Stimulated activated CD4-positive, alpha-beta T cell treated with anti-CD3 and anti-CD28 coated beads, Interleukin-2, amount 100 ng/mL, for 24 hours (primary cell): Measurements from ENCODE around the gene ATP2B1.

Source experiments
- DNase-seq, 2 donors: peaks; one replicate each; pipeline ENCODE4 v3.0.0-alpha.2; 2020

Gene ATP2B1

DNA sequence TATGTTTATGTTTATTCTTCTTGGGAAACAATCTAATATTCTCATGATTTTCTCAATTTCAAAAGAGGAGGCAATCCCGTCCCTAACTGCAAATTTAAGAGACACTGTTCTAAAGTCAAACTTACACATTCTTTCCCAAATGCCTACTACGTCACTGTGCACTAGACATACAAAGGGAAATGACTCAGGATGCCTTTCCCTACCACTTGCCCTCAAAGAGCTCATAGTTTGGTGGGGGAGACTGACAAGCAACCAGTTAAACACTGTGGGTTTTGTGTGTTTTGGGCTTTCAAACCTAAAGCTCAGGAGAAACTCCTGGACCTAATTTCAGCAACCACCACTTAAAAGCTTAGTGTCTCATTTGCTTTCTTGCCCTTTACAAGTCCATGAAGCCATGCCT, 58.4 kb downstream of the ATP2B1 start:
- DNase-seq: no peak

DNA sequence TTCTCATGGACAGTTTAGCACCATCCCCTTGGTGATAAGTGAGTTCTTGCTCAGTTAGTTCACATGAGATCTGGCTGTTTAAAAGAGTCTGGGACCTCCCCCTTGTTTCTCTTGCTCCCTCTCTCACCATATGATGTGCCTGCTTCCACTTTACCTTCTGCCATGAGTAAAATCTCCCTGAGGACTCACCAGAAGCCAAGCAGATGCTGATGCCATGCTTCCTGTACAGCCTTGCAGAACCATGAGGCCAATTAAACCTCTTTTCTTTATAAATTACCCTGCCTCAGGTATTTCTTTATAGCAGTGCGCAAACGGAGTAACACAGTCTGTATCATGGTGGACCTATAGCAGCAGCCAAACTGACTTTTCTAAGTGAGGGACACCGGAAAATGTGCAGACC, 58.8 kb downstream of the ATP2B1 start:
- no peak for DNase-seq

DNA sequence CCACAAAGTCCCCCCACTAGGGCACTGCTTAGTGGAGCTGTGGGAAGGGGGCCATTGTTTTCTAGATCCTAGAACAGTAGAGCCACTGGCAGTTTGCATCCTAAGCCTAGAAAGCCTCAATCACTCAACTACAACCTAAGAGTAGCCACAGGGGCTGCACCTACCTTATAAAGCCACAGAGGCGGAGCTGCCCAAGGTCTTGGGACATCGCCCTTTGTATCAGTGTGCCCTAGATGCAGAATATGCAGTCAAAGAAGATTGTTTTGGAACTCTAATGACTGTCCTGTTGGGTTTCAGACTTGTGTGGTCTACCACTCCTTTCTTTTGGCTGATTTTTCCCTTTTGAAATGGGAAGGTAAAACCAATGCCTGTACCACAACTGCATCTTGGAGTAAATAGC, 59.5 kb downstream of the ATP2B1 start:
- DNase-seq: no peak

DNA sequence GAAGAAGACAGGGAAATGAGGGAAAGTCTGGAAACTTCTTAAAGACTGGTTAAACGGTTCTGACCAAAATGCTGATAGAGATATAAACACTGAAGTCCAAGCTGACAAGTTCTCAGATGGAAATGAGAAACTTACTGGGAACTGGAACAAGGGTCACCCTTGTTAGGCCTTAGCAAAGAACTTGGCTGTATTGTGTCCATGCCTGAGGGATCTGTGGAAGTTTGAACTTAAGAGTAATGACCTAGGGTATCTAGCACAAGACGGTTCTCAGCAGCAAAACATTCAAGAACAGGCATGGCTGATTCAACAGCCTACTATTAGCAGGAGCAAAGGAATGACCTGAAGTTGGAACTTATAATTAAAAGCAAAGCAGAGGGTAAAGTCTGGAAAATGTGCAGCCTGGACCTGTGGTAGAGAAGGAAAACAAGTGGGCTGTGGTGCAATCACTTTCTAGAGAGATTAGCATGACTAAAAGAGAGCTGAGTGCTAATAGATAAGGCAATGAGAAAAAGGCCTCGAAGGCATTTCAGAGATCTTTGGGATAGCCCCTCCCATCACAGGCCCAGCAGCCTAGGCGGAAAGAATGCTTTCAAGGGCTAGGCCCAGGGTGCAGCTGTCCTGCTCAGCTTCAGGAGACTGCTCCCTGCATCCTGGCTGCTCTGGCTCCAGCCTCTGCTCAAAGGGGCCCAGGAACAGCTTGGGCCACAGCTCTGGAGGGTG, 60.3 kb downstream of the ATP2B1 start:
- DNase-seq: no peak

DNA sequence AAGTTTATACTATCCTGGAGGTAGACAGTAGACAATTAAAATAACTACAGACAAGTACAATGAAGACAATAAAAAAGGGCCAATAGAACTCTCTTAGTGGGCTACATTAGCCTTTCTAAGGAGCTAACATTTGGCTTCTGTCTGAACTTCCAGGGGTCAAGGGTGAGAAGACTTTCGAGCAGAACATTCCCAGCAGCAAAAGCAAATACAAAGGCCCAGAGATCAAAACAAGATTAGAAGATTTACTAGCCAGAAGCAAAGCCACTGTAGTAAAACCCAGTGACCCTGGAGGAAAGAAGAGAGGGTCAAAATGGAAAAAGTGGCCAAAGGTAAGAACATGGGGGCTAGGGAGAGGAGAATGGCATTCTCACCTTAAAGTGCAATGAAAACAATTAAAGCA, 63.2 kb downstream of the ATP2B1 start:
- DNase-seq: no peak

DNA sequence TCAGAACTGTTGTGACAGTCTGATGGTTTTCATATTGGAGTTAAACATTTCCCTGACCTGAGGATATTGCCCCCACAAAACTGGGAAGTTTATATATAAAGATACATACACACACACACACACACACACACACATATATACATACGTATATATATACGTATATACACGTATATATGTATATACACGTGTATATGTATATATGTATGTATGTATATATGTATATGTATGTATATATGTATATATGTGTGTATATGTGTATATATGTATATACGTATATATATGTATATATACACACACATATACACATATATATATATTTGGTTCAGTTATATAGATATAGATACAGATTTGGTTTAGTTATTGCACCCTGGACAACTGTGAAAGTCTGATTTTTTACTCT, 65.7 kb downstream of the ATP2B1 start:
- DNase-seq: no peak

DNA sequence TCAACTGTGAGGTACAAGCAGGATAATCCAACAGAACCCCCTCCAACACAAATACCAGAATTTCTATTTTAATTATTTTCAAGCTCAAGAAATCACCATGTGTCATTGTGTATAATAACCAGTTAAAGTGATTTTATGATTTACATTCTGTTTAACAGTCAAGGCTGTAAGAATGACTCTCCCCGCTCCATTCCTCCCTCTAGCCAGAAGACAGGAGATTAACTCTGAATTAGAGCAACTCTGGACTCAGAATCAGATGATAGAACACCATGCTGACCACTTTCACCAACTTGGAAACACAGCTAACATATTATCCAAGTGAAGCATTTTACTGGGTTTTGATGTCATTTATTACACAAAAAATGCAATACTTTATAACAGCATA, 71.9 kb downstream of the ATP2B1 start:
- DNase-seq: no peak

DNA sequence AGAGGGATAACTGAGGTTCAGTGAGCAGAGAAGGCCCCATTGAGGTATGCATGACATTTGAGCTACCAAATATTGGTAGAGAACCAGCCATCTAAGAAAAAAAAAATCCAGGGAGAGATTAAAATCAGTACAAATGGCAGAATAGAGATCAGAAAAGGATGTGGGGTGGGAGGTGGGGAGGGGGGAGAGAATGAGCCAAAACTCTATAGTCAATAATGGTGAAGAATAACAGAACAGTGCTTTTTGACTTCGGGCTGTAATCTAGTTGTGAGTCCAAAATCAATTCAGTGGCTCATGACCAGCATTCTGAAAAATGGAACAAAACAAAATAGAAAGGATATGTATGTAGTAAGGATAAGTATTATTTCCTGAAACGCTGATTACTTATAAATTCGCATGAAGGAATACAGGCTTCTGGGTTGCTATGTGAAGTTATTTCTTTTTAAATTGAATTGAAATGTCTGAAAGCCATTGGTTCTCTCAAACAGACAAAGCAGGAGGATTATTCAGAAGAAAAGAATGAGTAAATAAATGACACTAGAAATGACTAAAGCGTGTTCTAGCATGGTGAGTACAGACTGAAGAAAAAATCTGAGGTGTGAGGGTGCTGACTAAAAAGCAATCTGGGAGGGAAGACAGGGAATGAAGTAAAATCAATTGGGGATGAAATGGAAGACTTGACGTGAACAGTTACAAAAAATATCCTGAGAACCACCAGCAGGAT, 72.4 kb downstream of the ATP2B1 start:
- no peak for DNase-seq

DNA sequence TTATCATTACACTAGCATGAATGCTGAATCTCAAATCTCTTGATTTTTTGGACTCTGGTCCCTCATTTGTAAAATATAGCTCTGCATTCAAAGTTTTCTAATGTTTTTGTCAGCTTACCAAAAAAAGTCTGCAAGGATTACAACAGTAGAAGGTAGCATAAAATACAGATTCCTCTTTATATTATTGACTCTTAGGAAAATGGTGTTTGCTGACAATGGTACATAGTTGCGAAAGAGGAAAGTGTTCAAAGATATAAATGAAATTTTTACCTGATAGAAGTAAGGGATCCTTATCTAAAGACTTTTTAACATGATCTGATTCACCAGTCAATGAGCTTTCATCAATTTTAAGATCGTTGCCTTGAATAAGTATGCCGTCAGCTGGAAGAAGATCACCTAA, 74.1 kb downstream of the ATP2B1 start:
- DNase-seq: no peak

DNA sequence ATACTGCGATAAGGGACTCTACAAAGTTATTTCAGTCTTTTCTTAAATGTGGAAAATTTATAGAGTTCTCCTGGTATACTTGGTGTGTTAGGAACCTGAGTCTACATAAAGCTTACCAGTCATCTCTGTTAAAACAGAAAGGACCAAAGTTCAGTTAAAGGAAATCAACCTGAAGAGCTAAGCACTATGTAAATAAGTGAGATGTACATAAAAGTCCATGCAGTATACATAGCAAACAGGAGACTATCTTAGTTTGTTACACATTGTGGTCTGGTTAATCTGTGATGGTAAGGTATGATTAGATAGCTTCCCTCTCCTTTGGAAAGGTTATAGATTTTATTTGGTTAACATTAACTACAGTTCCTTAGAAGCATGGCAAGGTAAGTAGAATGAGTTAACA, 75.9 kb downstream of the ATP2B1 start:
- no peak for DNase-seq

DNA sequence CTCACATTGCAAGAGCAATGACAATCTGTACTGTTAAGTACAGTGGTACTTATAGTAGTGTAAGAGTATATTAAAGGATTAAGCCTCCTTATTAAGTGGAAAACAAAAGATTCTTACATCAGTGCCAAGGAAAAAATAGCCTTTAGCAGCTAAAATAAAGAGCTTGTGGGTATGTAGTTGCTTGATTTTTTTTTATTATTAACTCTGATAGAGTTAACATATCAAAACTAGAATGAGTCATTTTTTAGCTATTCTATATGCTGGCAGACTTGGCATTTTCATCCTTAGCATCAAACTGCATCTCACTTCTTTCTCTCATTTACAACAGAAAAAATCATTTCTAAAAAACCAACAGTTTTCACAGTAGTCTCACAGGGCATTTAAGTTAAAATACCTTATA, 86.5 kb downstream of the ATP2B1 start:
- no peak for DNase-seq

DNA sequence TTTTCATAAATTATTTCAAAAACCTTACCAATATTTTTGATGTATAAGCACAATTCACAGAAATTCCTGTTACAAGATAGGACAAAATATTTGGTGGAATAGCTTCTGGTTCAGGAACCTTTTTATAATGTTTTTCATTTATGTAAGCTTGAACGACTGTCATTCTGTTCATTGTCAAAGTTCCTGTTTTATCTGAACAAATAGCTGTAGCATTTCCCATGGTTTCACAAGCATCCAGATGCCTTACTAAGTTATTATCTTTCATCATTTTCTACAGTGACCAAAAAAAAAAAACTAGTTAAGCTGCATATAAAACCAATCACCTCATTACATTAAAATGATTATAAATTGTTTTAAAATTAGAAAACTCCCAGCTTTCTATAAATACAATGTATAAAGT, 87.1 kb downstream of the ATP2B1 start:
- DNase-seq: no peak

DNA sequence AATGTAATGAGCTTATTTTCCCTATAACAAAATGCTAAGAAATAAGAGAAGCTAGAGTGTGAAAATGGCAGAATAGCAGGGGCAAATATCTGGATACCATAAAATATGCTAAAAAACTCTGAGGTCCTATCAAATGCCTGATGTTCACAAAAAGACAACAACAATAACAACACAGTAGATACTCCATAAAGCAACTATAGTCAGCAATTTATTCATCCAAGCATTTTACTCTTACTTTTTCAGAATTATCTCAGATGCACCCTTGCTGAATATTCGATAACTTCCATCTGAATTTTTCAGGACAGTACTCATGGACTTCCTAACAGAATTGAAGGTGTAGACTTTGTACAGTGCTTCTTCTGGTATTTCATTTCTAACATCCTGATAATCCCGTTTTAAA, 88.9 kb downstream of the ATP2B1 start:
- no peak for DNase-seq

DNA sequence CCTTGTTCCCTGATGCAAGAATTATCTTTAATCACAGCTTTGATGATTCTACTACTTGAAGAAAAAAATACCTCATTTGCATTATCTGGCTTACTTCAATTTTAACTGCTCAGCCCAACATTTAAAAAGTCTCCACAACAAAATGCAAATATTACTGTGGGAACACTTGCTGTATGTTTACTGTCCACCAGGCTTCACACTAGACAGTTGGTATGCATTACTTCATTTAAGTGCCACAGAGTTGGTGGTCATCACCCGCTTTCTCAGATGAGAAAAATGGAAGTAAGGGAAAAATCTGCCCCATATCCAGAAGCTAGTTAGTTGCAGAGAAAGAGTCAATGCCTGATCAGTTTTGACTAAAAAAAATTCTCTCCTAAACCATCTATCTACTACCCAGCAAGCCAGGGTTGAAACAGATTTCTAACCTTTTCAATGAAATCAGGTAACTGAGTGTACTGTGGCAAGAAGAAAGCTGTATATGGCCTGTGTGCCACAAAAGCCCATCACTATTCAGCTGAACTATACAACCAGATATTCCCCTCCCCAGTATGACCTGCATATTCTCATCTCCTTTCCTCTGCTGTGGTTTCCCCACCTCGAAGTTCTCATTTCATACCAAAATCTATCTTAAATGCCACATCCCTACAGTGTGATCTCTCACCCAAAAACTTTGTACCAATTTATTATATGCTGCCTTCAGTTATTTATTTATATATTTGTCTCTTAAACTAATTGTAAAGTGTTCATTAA, 90.3 kb downstream of the ATP2B1 start:
- no peak for DNase-seq

DNA sequence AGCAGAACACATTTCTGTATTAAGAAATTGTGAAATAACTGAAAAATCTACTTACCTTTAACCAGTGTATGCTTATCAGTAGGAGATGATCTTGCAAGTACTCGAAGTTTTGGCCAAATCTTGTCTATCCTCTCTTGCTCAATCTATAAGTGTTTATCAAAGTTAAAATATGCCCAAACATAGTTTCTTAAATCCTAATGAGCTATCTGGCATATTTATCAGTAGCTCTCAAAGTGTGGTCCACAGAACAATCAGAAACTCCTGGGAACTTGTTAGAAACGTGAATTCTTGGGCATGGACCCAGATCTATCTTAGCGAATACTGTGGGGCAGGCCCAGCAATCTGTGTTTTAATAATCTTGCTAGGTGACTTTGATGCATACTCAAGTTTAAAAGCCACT, 98.3 kb downstream of the ATP2B1 start:
- no peak for DNase-seq

DNA sequence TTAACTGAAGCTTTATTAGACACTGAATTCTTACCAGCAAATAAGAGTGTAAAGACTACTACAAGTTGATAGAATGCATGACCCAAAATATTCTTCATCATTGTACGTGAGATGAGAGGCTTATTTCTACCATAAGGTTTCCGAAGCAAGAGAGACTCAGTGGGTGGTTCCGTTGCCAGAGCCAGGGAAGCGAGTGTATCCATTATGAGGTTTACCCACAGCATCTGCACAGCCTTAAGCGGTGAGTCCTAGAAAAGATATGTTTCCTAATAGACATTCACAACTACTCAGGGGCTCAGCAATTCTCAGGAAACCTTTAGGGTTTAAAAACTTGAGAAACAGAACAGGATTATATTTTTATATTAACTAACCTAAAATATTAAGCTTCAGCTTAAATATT, 105.0 kb downstream of the ATP2B1 start:
- no peak for DNase-seq

DNA sequence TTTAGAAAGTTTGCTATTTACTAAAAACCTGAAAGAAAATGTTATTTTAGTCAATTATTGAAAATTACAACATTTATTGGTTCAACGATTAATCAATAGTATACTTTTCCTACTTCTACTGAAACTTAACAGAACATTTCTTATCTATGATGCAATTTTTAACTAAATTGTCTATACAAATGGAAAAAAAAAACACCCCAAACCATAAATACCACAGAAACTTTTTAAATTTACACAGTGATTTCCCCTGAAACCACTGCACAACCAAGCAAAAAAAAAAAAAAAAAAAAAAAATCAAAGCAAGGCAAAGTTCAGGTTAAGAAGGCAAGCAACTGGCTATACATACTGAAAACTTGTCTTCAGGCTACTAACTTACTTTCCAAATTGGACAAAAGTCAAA, 110.9 kb downstream of the ATP2B1 start:
- no peak for DNase-seq

DNA sequence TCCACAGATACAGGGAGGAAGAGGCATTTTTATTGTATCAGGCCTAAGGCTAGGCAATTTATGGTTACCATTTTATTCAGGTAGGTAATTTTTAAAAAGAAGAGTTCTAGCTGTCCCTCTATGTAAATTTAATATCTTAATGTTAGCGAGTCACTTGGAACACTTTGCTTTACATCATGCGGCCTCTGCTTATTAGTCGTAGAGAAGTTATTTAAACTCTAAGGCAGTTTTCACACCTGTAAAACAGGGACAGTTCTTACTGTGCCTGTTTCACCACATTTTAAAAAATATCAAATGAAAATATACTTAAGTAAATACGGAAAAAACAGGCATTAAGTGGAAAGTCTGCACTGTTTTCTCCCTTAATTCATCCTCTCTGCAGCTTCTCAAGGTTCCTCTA, 111.4 kb downstream of the ATP2B1 start:
- no peak for DNase-seq

DNA sequence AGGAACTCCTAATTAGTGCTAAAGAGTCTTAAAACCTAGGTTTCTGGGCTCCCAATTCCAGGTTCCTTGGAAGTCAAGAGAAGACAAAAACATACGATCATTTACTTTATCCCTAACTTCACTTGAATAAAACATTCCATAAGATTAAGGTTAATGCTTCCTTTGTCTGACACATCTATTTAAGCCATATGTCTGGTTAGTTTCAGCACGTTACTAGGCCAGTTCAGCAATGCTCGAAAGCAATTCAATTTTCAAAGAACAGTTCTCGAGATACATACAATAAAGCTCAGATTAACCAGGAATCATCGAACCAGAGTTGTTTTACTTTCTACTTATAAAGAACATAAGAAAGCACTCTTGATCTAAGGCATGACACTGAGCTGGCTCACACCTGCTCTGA, 114.8 kb downstream of the ATP2B1 start:
- no peak for DNase-seq

DNA sequence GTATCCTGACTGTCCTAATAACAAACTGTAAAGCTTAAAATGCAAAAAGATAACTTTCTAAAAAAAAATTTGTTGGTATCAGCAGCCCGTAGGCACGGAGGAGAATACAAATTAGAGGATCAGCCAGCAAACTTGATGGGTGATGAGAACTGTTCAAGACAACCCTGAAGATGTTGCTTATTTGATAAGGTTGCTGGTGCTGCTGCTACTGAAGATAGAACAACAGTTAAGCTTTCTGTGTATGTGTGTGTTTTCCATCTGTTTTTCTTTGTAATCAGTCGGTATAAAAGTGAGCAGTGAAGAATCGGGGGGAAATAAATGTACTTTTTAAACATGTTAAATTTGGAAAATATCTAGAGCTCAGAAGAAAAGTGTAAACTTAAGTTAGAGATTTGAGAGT, 115.4 kb downstream of the ATP2B1 start:
- DNase-seq: no peak

DNA sequence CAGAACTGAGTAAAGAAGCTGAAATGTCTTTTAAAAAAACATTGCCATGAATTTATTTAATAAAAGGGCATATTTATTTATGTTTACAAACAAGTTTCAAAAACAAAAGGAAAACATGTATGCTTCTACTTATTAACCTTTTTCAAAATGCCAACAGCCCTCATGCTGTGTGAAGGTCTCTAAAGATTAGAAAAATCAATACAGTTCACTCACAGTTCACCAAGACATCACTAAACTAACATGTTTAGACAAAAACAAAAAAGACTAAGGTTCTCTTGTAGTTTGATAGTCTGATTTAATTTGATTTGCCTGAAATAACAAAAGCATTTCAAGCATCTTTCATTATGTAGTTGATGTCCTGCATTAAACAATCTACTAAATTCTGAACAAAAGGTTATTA, 118.9 kb downstream of the ATP2B1 start:
- no peak for DNase-seq

DNA sequence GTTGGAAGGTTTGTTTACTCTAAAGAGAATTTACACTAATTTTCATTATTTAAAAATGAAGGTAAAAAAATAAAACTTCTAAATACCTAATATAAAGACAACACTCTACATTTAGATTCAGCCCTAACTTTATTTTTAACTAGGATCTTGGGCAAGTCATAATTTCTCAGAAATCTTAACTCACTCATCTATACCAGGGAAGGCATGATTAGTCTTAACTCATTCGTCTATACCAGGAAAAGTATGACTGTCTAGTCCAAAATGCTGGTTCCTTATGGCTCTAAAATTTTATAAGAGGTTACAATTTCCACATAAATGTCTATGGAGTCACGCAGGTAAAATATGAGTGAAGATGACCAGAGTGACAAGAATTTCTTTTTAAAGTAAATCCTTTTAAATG, 130.1 kb downstream of the ATP2B1 start:
- no peak for DNase-seq

DNA sequence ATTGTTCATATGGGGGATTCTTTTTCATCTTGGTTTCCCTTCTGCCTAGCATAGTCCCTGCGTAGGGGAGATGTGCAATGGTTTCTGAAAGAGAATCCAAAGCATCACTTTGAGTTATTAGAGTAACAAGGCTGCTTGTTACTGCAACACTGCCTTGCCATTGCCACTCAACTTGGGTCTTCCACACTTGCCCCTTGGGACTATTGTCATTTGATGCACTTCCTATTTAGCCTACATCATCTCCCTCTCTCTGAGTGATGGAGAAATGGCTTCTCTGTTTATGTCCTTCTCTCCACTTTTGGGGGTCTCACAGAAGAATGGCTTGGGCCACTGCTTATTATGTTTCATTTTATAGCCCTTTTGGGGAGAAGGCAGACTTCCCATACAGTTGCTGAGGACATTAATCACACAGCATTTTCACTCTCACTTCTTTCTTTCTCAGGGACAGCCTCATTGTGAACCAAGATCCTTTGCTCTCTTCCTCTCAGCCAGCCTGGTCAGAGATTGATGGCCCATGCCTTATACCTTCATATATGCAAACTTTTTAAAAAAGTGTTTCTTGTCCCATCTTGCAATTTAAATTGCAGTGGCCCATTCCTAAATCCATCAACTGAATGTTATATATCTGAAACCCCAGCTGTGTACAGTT, 131.9 kb downstream of the ATP2B1 start:
- no peak for DNase-seq

DNA sequence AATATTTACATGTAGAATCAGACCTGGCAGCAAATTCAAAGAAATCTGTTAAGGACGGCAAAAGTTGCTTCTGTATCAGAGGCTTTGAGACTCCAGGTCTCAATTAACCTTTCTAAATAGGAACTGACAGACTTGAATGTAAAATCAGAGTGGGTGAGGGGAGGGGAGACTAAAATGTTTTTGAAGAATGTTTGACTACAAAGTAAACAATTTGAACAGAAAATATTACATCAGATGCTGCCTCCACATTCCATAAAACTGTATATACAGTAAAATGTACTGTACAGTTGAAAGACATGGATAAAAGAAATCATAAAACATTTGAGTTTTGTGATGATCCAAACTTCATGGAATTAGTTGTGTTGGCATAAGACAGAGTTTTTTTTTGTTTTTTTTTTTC, 133.3 kb downstream of the ATP2B1 start:
- no peak for DNase-seq
